SU-DHL-6 (cell line): Measurements from ENCODE around the gene SLC6A11.

Experiments used
- H2AFZ ChIP-seq: fragments of 200-600 bp; sonication (generic); 2 replicates; pipeline ENCODE4 v1.6.1; 2014; ENCODE audit warnings: low read depth, mild to moderate bottlenecking, moderate library complexity, mixed read lengths, antibody characterized with exemption, low read length; ENCODE audit not compliant: severe bottlenecking
- H3F3A ChIP-seq: fragments of 200-600 bp; shearing (Covaris generic); 2 replicates; pipeline ENCODE4 v1.6.0; 2016; ENCODE audit warnings: antibody characterized with exemption, mild to moderate bottlenecking; ENCODE audit not compliant: insufficient read depth
- H3K27ac ChIP-seq: fragments of 200-600 bp; sonication (generic); 2 replicates; pipeline ENCODE4 v1.5.1; 2016; ENCODE audit warnings: low read depth, mild to moderate bottlenecking, low read length, moderate library complexity, mixed read lengths
- H3K27me3 ChIP-seq: fragments of 200-600 bp; sonication (generic), shearing (Covaris generic); 2 replicates; pipeline ENCODE4 v1.6.0; 2014; ENCODE audit warnings: mild to moderate bottlenecking, low read length
- H3K36me3 ChIP-seq: fragments of 200-600 bp; sonication (generic); 2 replicates; pipeline ENCODE4 v1.6.1; 2014; ENCODE audit warnings: mild to moderate bottlenecking, low read length, mixed read lengths
- H3K4me2 ChIP-seq: fragments of 300-600, 200-600 bp; shearing (Covaris generic), sonication (generic); 2 replicates; pipeline ENCODE4 v1.6.0; 2014; ENCODE audit warnings: low read length, low read depth, mild to moderate bottlenecking; ENCODE audit not compliant: poor library complexity, severe bottlenecking
- H3K4me3 ChIP-seq: fragments of 200-600 bp; sonication (generic); 2 replicates; pipeline ENCODE4 v1.5.1; 2014; ENCODE audit warnings: antibody characterized with exemption, low read length, mild to moderate bottlenecking, mixed read lengths; ENCODE audit not compliant: insufficient read depth, poor library complexity, severe bottlenecking
- H3K79me2 ChIP-seq: fragments of 200-600 bp; sonication (generic); 2 replicates; pipeline ENCODE4 v1.6.1; 2014; ENCODE audit warnings: mild to moderate bottlenecking, low read length, moderate library complexity; ENCODE audit not compliant: insufficient read depth
- H3K9ac ChIP-seq: fragments of 200-600 bp; sonication (generic); 2 replicates; pipeline ENCODE4 v1.7.0; 2014; ENCODE audit warnings: mild to moderate bottlenecking, low read length
- H3K9me2 ChIP-seq: fragments of 200-600 bp; sonication (generic); replicated peaks from 2 replicates; pipeline ENCODE4 v1.6.1; 2014; ENCODE audit warnings: low read length; ENCODE audit not compliant: insufficient read depth
- H3K9me3 ChIP-seq: fragments of 200-600 bp; sonication (generic); 2 replicates; pipeline ENCODE4 v1.6.1; 2014; ENCODE audit warnings: low read length, mixed read lengths; ENCODE audit not compliant: insufficient read depth
- H4K20me1 ChIP-seq: fragments of 200-600 bp; sonication (generic); 2 replicates; pipeline ENCODE4 v1.6.1; 2014; ENCODE audit warnings: low read depth, mild to moderate bottlenecking, antibody characterized with exemption, low read length, moderate library complexity, mixed read lengths
- EZH2phosphoT487 ChIP-seq: fragments of 200-600 bp; sonication (generic), shearing (Covaris generic); conservative IDR thresholded peaks from 2 replicates; pipeline ENCODE4 v1.6.1; 2018; ENCODE audit warnings: mild to moderate bottlenecking, antibody characterized with exemption, low read length, moderate library complexity, mixed read lengths
- TF ChIP-seq, protein P1 (sequence below): fragments of 200-600 bp; sonication (generic); IDR thresholded peaks from one replicate; pipeline ENCODE4 v1.5.1; 2017; ENCODE audit warnings: antibody characterized with exemption, mild to moderate bottlenecking, low read length, moderate library complexity; ENCODE audit not compliant: insufficient read depth, poor library complexity, severe bottlenecking

SLC6A11 gene

DNA sequence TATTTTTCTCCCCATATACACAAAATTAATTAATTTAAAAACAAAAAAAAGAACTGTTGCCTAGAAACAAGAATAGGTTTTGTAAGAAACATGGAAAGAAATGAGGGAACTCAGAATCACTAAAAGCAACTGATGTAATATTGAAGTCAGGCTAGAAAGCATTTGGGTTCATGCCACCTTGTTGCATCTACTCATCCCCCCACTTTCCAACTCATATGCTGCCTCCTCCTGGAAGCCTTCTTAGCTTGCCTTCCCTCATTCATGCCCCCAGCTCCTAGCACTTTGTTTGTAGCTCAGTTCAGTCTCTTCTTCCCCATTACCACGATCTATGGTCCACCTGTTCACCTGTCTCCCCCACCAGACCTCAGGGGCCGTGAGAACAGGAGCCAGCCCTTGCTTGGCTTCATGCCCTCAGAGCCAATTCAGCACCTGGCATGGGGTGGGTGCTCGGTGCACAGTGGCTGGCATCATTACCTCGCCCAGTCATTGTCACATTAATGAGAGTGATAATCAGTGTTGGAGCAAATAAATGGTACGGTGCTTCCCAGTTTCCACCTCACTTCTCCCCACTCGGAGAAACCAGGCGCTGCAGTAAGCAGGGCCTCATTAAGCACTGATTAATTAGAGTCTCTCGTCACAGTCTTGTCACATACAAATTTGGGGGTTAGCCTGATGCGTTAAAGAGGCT lies 114.1 kb downstream of the SLC6A11 start:
- no peak overlapping the region for H2AFZ ChIP-seq

DNA sequence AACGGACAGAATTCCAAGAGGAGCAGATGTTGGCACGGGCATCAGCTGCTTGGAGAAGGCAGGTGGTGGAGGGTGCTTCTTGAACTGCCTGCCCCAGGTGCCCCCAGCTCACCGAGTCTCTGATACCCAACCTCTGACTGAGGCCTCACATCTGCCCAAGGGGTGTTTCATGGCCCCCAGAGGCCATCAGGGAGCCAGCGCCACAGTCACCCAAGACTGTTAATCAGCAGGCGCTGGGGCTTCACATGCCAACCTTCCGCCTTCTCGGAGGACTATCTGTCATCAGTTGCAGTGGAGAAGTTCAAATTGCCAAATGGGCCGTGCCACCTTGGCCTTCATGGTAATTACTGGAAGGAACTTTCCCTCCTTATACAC lies 114.6 kb downstream of the SLC6A11 start:
- no peak overlapping the region for H3K9ac ChIP-seq
- no peak overlapping the region for H3K4me2 ChIP-seq
- no peaks in the 10 kb centered on the region for H4K20me1 ChIP-seq
- H3K36me3 ChIP-seq = no peaks in the 10 kb centered on the region
- no peaks in the 10 kb centered on the region for H3K79me2 ChIP-seq
- no peak overlapping the region for H3K27ac ChIP-seq
- no peaks in the 10 kb centered on the region for H3K9me2 ChIP-seq
- no peaks in the 10 kb centered on the region for H3K27me3 ChIP-seq
- H3F3A ChIP-seq = no peaks in the 10 kb centered on the region
- no peak overlapping the region for H2AFZ ChIP-seq
- no peak for TF ChIP-seq EZH2phosphoT487
- TF ChIP-seq, protein P1, sequence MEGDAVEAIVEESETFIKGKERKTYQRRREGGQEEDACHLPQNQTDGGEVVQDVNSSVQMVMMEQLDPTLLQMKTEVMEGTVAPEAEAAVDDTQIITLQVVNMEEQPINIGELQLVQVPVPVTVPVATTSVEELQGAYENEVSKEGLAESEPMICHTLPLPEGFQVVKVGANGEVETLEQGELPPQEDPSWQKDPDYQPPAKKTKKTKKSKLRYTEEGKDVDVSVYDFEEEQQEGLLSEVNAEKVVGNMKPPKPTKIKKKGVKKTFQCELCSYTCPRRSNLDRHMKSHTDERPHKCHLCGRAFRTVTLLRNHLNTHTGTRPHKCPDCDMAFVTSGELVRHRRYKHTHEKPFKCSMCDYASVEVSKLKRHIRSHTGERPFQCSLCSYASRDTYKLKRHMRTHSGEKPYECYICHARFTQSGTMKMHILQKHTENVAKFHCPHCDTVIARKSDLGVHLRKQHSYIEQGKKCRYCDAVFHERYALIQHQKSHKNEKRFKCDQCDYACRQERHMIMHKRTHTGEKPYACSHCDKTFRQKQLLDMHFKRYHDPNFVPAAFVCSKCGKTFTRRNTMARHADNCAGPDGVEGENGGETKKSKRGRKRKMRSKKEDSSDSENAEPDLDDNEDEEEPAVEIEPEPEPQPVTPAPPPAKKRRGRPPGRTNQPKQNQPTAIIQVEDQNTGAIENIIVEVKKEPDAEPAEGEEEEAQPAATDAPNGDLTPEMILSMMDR = no peak
- H3K4me3 ChIP-seq = no peak overlapping the region
- no peaks in the 10 kb centered on the region for H3K9me3 ChIP-seq

More for the DNA sequence above, 114.1 kb downstream of the SLC6A11 start:
- Histone ChIP-seq H3K9me2 (no peaks in the 10 kb centered on the region), H4K20me1 (no peaks in the 10 kb centered on the region), H3K4me3 (no peak overlapping the region), H3K27ac (no peak overlapping the region), H3K27me3 (no peaks in the 10 kb centered on the region), H3K9me3 (no peaks in the 10 kb centered on the region), H3K36me3 (no peaks in the 10 kb centered on the region), H3K4me2 (no peak overlapping the region), H3K79me2 (no peaks in the 10 kb centered on the region), H3K9ac (no peak overlapping the region), H3F3A (no peaks in the 10 kb centered on the region)
- TF ChIP-seq EZH2phosphoT487 = no peak
- TF ChIP-seq, protein P1 = no peak

DNA sequence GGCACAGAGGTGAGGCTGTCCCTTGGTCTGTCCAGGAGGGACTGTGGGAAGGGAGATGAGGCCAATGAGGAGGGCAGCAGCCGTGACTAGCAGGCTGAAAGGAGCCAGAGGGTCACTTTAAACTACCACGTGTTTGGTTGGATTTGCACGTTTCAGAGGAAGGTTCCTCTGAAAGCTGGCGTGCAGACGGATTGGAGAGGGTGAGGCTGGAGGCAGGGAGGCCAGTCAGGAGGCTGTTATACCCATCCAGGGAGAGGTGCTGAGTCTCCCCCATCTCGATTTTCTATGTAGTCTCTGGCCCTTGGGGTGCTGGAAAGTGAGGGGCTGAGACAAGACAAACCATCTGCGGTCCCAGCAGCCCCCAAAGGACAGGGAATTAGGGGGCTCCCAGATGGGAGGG lies 116.6 kb downstream of the SLC6A11 start:
- TF ChIP-seq EZH2phosphoT487 = no peak
- TF ChIP-seq, protein P1 = no peak

More for the DNA sequence above, 116.6 kb downstream of the SLC6A11 start:
- no peaks in the 10 kb centered on the region for H3F3A ChIP-seq
- H3K36me3 ChIP-seq = no peaks in the 10 kb centered on the region
- H3K4me3 ChIP-seq = no peak overlapping the region
- H4K20me1 ChIP-seq = no peaks in the 10 kb centered on the region
- no peaks in the 10 kb centered on the region for H3K79me2 ChIP-seq
- H3K27me3 ChIP-seq = no peaks in the 10 kb centered on the region
- no peak overlapping the region for H3K27ac ChIP-seq
- H2AFZ ChIP-seq = no peak overlapping the region
- no peaks in the 10 kb centered on the region for H3K9me2 ChIP-seq
- H3K4me2 ChIP-seq = no peak overlapping the region
- no peak overlapping the region for H3K9ac ChIP-seq
- H3K9me3 ChIP-seq = no peaks in the 10 kb centered on the region
